Measurements from ENCODE around the gene FOXP1.

The FOXP1 gene

DNA sequence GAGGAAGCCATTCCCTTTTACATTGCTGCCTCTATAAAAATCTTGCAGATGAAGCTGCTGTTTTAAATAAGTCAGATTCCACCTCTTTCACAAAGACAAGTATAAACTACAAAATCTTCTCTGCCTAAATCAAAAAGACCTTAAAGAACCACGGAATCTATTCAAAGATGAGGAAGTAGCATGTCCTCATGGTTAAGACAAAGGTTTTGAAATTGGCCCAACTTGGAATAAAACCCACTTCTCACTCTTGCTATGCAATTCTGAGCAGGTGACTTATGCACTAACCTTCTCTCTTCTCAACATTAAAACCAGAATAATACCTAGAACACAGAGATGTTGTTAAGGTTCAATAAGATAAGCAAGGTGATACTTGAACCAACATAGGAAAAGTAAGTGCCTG, 97.6 kb downstream of the FOXP1 start:
- DNase-seq (ENCODE audit: low read depth), result no peak

GRCh38 chr3:71484452-71484851, 99.1 kb downstream of the FOXP1 start:
- DNase-seq (ENCODE audit: low read depth), result no peak

GRCh38 chr3:71484047-71484446, 99.5 kb downstream of the FOXP1 start:
- DNase-seq (ENCODE audit: low read depth), result no peak

GRCh38 chr3:71482771-71483170, 100.8 kb downstream of the FOXP1 start:
- DNase-seq (ENCODE audit: low read depth), result no peak

GRCh38 chr3:71478568-71478967, 105.0 kb downstream of the FOXP1 start:
- peak; percentile 50 for DNase-seq (ENCODE audit: low read depth)

- no peak for DNase-seq (ENCODE audit: low read depth)
Measured at GRCh38 chr3:71476950-71477349, 106.6 kb downstream of the FOXP1 start.

- no peak for DNase-seq (ENCODE audit: low read depth)
Measured at GRCh38 chr3:71469138-71469435, 114.4 kb downstream of the FOXP1 start.

- DNase-seq (ENCODE audit: low read depth), result no peak
Measured at GRCh38 chr3:71468311-71469137, 115.0 kb downstream of the FOXP1 start.

- DNase-seq (ENCODE audit: low read depth), result no peak
Measured at GRCh38 chr3:71466483-71466882, 117.0 kb downstream of the FOXP1 start.

GRCh38 chr3:71465371-71466036, 118.0 kb downstream of the FOXP1 start:
- no peak for DNase-seq (ENCODE audit: low read depth)

DNA sequence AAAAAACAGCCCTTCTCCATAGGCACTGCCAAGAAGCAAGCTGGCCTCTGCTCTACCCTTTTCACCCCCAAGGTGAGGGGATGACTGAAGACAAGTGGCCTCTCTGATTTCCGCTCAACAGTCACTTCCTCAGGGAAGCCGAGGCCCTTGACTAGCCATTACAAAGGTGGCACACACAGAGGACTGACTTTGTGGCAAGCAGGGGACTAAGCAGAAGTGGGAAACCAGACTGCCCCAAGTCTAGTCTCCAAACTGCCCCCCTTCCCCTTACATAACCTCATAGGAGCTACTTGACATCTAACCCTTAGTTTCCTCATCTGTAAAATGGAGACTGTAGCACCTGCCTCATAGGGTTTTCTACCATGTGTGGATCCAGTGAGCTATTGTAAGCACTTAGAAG, 118.9 kb downstream of the FOXP1 start:
- no peak for DNase-seq (ENCODE audit: low read depth)

DNA sequence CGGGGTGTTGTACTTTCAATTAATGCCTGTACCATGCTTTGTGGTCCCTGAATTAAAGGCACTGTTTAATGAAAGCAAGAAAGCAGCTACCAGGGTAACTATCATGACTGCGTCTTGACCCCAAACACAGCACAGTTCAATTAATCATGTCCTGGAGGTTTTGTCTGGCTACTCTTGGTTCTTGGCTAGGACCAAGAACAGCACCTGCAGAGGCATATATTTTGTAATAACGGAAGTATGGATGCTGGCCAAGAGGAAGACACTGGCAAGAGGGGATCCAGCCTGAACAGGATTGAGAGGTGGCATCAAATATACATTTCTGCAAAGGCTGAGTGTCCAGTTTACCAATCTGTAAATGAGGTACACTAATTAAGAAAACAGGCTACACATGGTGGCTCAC, 119.9 kb downstream of the FOXP1 start:
- no peak for DNase-seq (ENCODE audit: low read depth)

DNA sequence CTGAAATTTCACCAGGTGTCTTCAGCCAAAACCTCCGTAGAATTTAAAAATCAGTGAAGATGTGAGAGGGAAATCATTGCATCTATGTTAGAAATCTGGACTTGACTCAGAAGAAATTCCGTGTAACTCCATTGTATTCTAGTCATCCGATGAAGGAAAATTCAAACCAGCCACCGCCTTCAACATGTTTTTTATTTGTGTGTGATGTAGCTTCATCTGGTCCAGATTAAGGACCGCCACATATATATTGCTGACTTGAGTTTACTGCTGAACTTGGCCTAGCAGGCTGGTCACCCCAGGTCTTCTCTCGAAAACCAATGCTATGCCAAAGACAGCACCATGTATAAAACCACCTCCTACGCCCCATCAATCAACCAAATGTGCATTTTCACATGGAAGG, 120.9 kb downstream of the FOXP1 start:
- DNase-seq (ENCODE audit: low read depth), result no peak

- no peak for DNase-seq (ENCODE audit: low read depth)
Measured at GRCh38 chr3:71461749-71462483, 121.6 kb downstream of the FOXP1 start.

DNA sequence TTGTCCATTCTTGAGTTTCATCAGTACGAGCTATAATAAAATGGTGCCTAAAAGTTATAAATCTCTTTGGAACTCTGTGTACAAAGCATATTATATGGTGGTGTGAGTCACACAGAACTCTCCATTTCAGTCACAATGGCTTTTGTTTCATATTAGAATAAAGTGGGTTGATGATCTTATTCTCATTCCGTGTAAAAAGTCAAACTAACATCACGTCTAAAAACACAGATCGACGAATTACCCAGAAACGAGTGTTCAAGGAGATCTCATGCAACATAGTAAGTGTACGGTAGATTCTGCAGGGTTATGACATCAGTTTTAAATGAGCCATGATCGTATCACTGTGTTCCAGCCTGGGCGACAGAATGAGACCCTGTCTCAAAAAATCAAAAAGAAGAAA, 122.4 kb downstream of the FOXP1 start:
- DNase-seq (ENCODE audit: low read depth), result no peak

GRCh38 chr3:71458895-71459294, 124.6 kb downstream of the FOXP1 start:
- no peak for DNase-seq (ENCODE audit: low read depth)

GRCh38 chr3:71456826-71457225, 126.7 kb downstream of the FOXP1 start:
- DNase-seq (ENCODE audit: low read depth), result no peak

DNA sequence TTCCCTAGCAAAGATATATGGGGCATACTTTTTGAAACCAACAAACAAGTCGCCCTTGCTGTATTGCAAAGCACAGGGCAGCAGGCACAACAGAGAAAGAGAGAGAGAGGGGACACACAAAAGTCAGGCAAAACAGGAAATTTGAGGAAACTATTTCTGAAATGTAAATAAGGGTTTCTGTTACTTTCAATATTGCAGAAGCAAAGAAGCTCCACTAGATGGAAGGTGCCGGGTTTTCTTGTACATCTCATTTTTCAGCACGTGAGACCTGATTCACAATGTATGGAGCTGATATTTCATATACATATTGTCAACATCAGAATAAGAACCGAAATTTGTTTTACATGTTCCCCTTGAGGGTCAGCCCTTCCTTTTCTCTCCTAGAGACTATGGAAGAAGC, 127.4 kb downstream of the FOXP1 start:
- DNase-seq (ENCODE audit: low read depth), result no peak

- DNase-seq (ENCODE audit: low read depth), result no peak
Measured at GRCh38 chr3:71454512-71455403, 128.8 kb downstream of the FOXP1 start.

GRCh38 chr3:71453822-71454511, 129.6 kb downstream of the FOXP1 start:
- no peak for DNase-seq (ENCODE audit: low read depth)

- no peak for DNase-seq (ENCODE audit: low read depth)
Measured at GRCh38 chr3:71453319-71453718, 130.2 kb downstream of the FOXP1 start.

DNA sequence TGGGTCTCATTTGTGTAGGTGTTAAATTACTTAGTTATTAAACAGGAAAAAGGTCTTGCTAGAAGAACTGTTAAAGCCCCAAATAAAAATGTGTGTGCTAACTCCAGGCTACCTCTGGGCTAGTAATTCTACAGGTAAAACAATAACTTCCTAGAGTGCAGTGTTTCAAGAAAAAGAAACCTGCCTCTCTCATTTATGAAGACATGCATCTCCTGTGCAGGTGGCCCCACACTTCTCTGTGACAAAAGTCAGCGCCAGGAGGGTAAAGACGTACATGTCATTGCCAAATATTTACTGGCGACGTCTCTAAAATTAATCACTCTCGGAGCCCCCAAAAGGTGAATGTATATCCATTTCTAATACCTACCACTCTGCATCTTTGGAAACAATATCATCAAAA, 131.7 kb downstream of the FOXP1 start:
- no peak for DNase-seq (ENCODE audit: low read depth)

Measured in stimulated activated CD8-positive, alpha-beta memory T cell treated with anti-CD3 and anti-CD28 coated beads, Interleukin-12 subunit alpha, Interleukin-12 subunit beta, amount 100 ng/mL, for 1 hour (primary cell).